KOPT-K1 (cell line): Measurements from ENCODE around the gene AHRR.
"Not testable (repeated sequence)": the region's sequence is repeated elsewhere in the genome, so short reads cannot be mapped to it uniquely, and the experiment has no call there.

ENCODE experiments used
- H3K27ac ChIP-seq: fragments of 200-600 bp; sonication (generic); 2 replicates; pipeline ENCODE4 v1.5.1; 2016; ENCODE audit warnings: antibody characterized with exemption, mild to moderate bottlenecking, low read depth, low read length; ENCODE audit not compliant: poor library complexity, severe bottlenecking
- H3K36me3 ChIP-seq: fragments of 200-600 bp; sonication (generic); 2 replicates; pipeline ENCODE4 v1.5.1; 2017; ENCODE audit warnings: antibody characterized with exemption, mild to moderate bottlenecking, low read length, moderate library complexity; ENCODE audit not compliant: insufficient read depth
- H3K9me3 ChIP-seq: fragments of 200-600 bp; sonication (generic); 2 replicates; pipeline ENCODE4 v1.5.1; 2017; ENCODE audit warnings: antibody characterized with exemption, low read length, mild to moderate bottlenecking; ENCODE audit not compliant: insufficient read depth, poor library complexity, severe bottlenecking

Gene AHRR

DNA sequence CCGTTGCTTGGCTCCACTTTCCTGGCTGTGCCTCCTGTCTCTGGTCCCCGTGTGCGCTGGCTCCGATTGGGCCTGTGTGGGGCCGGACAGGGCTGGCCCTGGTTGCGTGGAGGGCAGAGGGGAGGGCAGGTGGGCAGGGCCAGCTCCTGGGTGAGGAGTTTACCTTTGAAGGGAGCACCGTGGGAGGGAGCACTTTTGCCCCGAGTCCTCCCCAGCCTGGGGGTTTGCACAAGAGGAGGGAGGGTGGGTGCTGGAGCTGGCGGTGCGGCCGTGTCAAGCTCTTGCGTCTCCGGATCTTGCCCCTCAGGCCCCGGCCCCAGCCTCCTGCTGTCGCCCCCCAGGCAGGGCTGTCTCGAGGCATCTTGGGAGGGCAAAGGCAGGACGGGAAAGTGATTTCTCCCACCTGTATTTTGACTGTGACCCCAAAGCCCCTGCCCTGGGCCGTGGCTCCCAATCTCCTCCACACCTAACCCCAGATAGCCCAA lies 73.2 kb downstream of the AHRR start:
- Histone ChIP-seq H3K9me3 (no peaks in the 10 kb centered on the region), H3K36me3 (no peaks in the 10 kb centered on the region), H3K27ac (peak overlapping the region; percentile 99)

- Histone ChIP-seq H3K27ac (peak overlapping the region; percentile 99), H3K9me3 (no peaks in the 10 kb centered on the region), H3K36me3 (no peaks in the 10 kb centered on the region)
Measured at GRCh38 chr5:395156-395920, 73.8 kb downstream of the AHRR start.

- no peaks in the 10 kb centered on the region for H3K9me3 ChIP-seq
- no peaks in the 10 kb centered on the region for H3K36me3 ChIP-seq
- peak overlapping the region; percentile 99 for H3K27ac ChIP-seq
Measured at GRCh38 chr5:395921-396530, 74.5 kb downstream of the AHRR start.

DNA sequence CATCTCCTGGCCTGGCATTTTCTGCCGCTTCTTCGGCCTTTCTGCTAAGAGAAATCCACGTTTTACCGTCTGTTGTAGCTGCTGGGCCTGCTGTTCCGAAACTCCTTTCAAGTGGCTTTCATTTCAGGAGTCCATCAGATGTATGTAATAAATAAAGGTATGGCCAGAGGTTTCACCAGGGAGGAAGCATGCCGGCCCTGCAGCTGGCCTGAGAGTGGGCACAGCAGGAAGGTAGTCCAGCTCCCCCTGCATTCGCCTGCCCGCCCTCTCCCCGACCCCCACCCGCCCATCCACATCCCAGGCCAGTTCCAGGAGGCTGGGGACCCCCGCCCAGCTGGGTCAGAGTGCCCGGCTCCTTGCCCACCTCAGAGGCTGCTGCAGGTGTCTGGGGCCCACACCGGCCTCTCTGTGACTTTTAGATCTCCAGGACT lies 75.0 kb downstream of the AHRR start:
- no peaks in the 10 kb centered on the region for H3K36me3 ChIP-seq
- no peaks in the 10 kb centered on the region for H3K9me3 ChIP-seq
- H3K27ac ChIP-seq = no peak overlapping the region

GRCh38 chr5:398141-398474 lies 76.6 kb downstream of the AHRR start:
- H3K27ac ChIP-seq, H3K36me3 ChIP-seq, H3K9me3 ChIP-seq: not testable (repeated sequence)

- Histone ChIP-seq H3K9me3 (no peaks in the 10 kb centered on the region), H3K27ac (no peak overlapping the region), H3K36me3 (no peaks in the 10 kb centered on the region)
Measured at GRCh38 chr5:398475-399295, 77.2 kb downstream of the AHRR start.

DNA sequence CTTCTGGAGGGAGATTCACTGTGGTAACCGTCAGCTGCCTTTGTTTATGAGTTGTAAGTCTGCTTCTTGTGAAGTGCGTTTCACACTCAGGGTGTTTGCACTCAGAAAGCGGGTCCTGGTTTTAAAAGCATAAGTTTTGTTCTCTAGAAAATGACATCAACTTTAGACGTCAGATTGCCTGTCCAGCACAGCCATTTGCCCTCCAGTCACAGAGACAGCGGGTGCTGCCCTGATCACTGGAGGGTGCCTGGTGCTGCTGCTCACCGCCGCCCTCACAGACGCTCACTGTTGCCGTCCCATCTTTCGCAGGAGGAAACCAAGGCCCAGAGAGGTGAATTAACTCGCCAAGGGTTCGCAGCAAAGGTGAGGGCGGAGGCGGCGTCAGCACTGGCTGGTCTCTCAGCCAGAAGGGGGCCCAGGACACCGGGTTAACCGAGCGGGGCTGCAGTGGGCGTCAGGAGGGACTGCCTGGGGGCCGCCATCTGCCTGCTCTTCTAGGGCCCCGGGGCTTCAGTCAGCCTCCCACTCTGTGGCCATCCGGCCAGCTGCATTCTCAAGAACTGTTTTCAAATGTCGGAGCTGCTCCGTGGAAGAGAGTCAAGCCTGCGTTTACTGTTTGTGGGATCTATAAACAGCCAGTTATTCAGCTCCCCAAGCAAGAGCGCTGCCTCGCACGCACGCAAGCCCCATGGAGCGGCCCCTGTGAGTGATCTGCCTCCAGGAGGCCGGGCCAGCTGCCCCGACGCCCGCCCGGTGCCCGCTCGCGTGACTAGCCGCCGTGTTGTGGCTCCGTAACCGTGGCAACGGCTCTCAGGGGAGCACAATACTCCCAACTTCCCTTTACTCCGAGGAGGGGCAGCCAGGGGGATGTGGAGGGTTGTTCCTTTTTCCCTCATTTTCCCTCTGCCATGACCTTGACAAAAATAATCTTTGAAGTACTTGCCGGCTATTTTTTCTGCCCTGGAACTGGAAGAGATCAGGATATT lies 78.1 kb downstream of the AHRR start:
- Histone ChIP-seq H3K27ac (no peak overlapping the region), H3K36me3 (no peaks in the 10 kb centered on the region), H3K9me3 (no peaks in the 10 kb centered on the region)

- no peaks in the 10 kb centered on the region for H3K36me3 ChIP-seq
- H3K27ac ChIP-seq = no peak overlapping the region
- H3K9me3 ChIP-seq = no peaks in the 10 kb centered on the region
Measured at GRCh38 chr5:400282-401145, 79.0 kb downstream of the AHRR start.

DNA sequence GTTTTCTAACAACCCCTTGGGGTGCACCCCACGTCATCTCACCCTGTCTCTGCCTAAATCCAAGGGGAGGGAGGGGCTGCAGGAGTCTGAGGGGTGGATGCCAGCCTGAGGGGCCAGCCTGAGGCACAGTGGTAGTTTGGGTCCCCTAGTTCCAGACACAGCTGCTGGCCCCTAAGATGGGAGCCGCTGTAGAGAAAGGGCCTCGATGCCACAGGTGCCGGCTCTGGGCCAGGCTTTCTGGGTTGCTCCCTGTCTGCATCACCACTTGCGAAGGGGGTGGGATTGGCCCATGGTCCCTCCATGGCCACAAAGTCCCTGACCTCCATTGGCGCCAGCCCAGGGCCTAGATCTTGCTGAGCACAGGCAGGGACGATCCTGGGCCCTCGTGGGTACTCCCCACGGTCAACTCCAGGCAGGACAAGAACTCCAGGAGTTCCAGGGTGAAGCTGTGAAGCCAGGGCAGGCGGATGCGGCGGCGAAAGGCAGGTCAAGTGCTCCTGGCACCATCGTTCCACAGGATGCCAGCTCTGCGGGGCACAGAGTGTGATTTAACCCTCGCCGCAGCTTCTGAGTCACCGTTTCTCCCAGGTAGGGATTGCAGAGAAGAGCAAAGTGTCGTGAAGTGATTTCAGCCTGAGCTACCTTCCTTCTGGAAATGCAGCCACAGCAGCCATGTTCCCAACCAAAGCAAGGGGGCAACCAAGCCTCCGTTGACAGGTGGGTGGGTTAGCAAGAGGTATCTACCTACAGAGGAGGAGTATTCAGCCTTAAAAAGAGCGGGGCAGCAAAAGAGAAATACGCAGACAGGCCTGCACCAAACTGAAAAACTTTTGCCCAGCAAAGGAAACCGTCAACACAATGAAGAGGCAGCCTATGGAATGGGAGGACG lies 79.9 kb downstream of the AHRR start:
- H3K27ac ChIP-seq = no peak overlapping the region
- no peaks in the 10 kb centered on the region for H3K36me3 ChIP-seq
- H3K9me3 ChIP-seq = no peaks in the 10 kb centered on the region

- H3K27ac ChIP-seq, H3K9me3 ChIP-seq, H3K36me3 ChIP-seq: not testable (repeated sequence)
Measured at GRCh38 chr5:402219-402614, 80.7 kb downstream of the AHRR start.

- Histone ChIP-seq H3K36me3 (no peaks in the 10 kb centered on the region), H3K27ac (no peak overlapping the region), H3K9me3 (no peaks in the 10 kb centered on the region)
Measured at GRCh38 chr5:402615-403359, 81.3 kb downstream of the AHRR start.

DNA sequence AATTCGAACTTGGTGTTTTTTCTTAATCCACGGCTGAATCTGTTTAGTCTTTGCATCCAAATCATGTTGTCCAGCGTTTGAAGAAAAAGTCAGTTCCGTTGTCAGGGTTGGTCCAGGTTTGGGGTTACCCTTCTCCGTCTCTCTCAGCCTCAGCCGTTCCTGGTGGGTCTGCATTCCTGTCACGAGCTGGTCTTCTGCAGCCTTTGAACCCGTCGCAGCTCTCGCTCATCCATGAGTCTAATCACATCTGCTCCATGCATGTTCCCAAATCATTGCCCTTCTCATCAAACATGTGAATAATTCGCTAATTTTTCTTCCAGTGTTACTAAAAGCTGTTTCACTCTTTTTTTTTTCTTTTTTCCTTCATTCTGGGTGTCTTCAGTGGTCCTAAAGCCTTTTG lies 82.5 kb downstream of the AHRR start:
- Histone ChIP-seq H3K27ac (no peak overlapping the region), H3K36me3 (no peaks in the 10 kb centered on the region), H3K9me3 (no peaks in the 10 kb centered on the region)
